Mammary epithelial cell (primary cell): Measurements from ENCODE around the gene AACS.

ENCODE experiments used
- EZH2 ChIP-seq: IDR thresholded peaks from 2 replicates; pipeline ENCODE4 v1.6.1; 2012; ENCODE audit warnings: low read length, inconsistent platforms, borderline replicate concordance
- TF ChIP-seq, protein P1 (sequence below), 2 donors: IDR thresholded peaks in 1 of 2; conservative IDR thresholded peaks in 1 of 2; 2 replicates each; pipeline ENCODE4 v1.5.1; 2011 to 2012; ENCODE audit warnings: inconsistent platforms in 2 of 2, low read length in 2 of 2, mild to moderate bottlenecking in 2 of 2, control low read depth in 1 of 2, low read depth in 1 of 2; ENCODE audit not compliant: insufficient read depth in 1 of 2; ENCODE audit errors: extremely low read depth in 1 of 2

DNA sequence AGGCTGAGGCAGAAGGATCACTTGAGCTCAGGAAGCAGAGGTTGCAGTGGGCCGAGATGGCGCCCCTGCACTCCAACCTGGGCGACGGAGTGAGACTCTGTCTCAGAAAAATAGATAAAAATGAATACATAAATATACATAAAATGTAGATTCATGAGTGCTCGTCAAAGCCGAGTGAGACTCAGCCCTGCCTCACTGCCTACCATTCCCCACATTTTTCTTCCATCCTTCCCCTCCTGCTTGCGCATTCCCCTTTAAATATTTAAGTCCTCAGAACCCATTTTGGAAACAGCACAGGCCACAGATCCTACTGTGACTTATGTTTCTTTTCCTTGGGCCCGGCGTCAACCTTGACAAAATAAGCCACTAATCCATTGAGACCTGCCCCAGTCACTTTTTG is 31.9 kb upstream of the AACS start:
- TF ChIP-seq, protein P1, sequence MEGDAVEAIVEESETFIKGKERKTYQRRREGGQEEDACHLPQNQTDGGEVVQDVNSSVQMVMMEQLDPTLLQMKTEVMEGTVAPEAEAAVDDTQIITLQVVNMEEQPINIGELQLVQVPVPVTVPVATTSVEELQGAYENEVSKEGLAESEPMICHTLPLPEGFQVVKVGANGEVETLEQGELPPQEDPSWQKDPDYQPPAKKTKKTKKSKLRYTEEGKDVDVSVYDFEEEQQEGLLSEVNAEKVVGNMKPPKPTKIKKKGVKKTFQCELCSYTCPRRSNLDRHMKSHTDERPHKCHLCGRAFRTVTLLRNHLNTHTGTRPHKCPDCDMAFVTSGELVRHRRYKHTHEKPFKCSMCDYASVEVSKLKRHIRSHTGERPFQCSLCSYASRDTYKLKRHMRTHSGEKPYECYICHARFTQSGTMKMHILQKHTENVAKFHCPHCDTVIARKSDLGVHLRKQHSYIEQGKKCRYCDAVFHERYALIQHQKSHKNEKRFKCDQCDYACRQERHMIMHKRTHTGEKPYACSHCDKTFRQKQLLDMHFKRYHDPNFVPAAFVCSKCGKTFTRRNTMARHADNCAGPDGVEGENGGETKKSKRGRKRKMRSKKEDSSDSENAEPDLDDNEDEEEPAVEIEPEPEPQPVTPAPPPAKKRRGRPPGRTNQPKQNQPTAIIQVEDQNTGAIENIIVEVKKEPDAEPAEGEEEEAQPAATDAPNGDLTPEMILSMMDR (conservative IDR thresholded peaks at IDR 0.05 in 1 of 2, IDR thresholded peaks at IDR 0.05 in 1 of 2; ENCODE audit: extremely low read depth in 1 of 2, insufficient read depth in 1 of 2, low read depth in 1 of 2, low read length in 2 of 2): no peak
- TF ChIP-seq EZH2: no peak
